H9 (cell line): ENCODE data around the gene MRPL55. TPM values are rescaled to one million over a fixed set of nuclear protein-coding genes. Genes with fewer than 3 reads are reported as not detected.

Source experiments
- DNase-seq: peaks from one replicate; pipeline ENCODE4 v3.0.0-alpha.2; 2017
- H2AFZ ChIP-seq: one replicate; pipeline ENCODE4 v1.6.1; 2013; ENCODE audit warnings: mild to moderate bottlenecking, low read length, control low read depth, moderate library complexity
- H2AK5ac ChIP-seq: 2 replicates; pipeline ENCODE4 v1.6.1; 2013; ENCODE audit warnings: low read length, control low read depth, mixed read lengths; ENCODE audit not compliant: insufficient read length
- H2BK120ac ChIP-seq: one replicate; pipeline ENCODE4 v1.6.1; 2013; ENCODE audit warnings: low read depth, mild to moderate bottlenecking, low read length, control low read depth, inconsistent platforms; ENCODE audit not compliant: poor library complexity, severe bottlenecking
- H2BK12ac ChIP-seq: 2 replicates; pipeline ENCODE4 v1.6.1; 2013; ENCODE audit warnings: low read length, control low read depth, mixed read lengths, low read depth; ENCODE audit not compliant: insufficient read length
- H2BK15ac ChIP-seq: 2 replicates; pipeline ENCODE4 v1.6.1; 2013; ENCODE audit warnings: low read depth, low read length, control low read depth
- H2BK20ac ChIP-seq: one replicate; pipeline ENCODE4 v1.6.1; 2013; ENCODE audit warnings: low read depth, mild to moderate bottlenecking, low read length, control low read depth, inconsistent platforms; ENCODE audit not compliant: poor library complexity, severe bottlenecking
- H2BK5ac ChIP-seq: 2 replicates; pipeline ENCODE4 v1.6.1; 2013; ENCODE audit warnings: low read length, control low read depth, mixed read lengths; ENCODE audit not compliant: insufficient read length
- H3K14ac ChIP-seq: 2 replicates; pipeline ENCODE4 v1.6.1; 2013; ENCODE audit warnings: low read length, control low read depth; ENCODE audit not compliant: insufficient read depth
- H3K18ac ChIP-seq: 2 replicates; pipeline ENCODE4 v1.6.1; 2013; ENCODE audit warnings: low read depth, mild to moderate bottlenecking, mixed read lengths, low read length, control low read depth; ENCODE audit not compliant: insufficient read length
- H3K23ac ChIP-seq: 2 replicates; pipeline ENCODE4 v1.6.1; 2013; ENCODE audit warnings: low read length, control low read depth, mixed read lengths, low read depth; ENCODE audit not compliant: insufficient read length
- H3K23me2 ChIP-seq: 2 replicates; pipeline ENCODE4 v1.6.1; 2013; ENCODE audit warnings: low read depth, mild to moderate bottlenecking, mixed read lengths, low read length, control low read depth; ENCODE audit not compliant: insufficient read length, poor library complexity, severe bottlenecking
- H3K27ac ChIP-seq: 2 replicates; pipeline ENCODE4 v1.5.1; 2013; ENCODE audit warnings: low read length, control low read depth, mixed read lengths, low read depth; ENCODE audit not compliant: insufficient read length
- H3K27me3 ChIP-seq: 2 replicates; pipeline ENCODE4 v1.6.1; 2013; ENCODE audit warnings: low read length, control low read depth, inconsistent platforms; ENCODE audit not compliant: insufficient read depth
- H3K4ac ChIP-seq: 2 replicates; pipeline ENCODE4 v1.6.1; 2013; ENCODE audit warnings: low read depth, mild to moderate bottlenecking, control low read depth, inconsistent platforms, low read length, moderate library complexity
- H3K4me1 ChIP-seq: 2 replicates; pipeline ENCODE4 v1.6.1; 2013; ENCODE audit warnings: low read length, control low read depth, inconsistent platforms; ENCODE audit not compliant: insufficient read depth
- H3K4me2 ChIP-seq: 2 replicates; pipeline ENCODE4 v1.6.1; 2013; ENCODE audit warnings: low read length, control low read depth, mixed read lengths; ENCODE audit not compliant: insufficient read length, insufficient read depth
- H3K56ac ChIP-seq: 2 replicates; pipeline ENCODE4 v1.6.1; 2013; ENCODE audit warnings: low read depth, mild to moderate bottlenecking, mixed read lengths, low read length, control low read depth; ENCODE audit not compliant: insufficient read length
- H3K79me1 ChIP-seq: 2 replicates; pipeline ENCODE4 v1.6.1; 2013; ENCODE audit warnings: low read depth, mild to moderate bottlenecking, moderate library complexity, low read length, control low read depth, inconsistent platforms; ENCODE audit not compliant: insufficient read depth, poor library complexity, severe bottlenecking
- H3K79me2 ChIP-seq: 2 replicates; pipeline ENCODE4 v1.6.1; 2013; ENCODE audit warnings: low read length, control low read depth, inconsistent platforms; ENCODE audit not compliant: insufficient read depth
- H3K9ac ChIP-seq: 2 replicates; pipeline ENCODE4 v1.6.1; 2013; ENCODE audit warnings: low read length, control low read depth, mixed read lengths; ENCODE audit not compliant: insufficient read length; ENCODE audit errors: extremely low read depth
- H3K9me3 ChIP-seq: one replicate; pipeline ENCODE4 v1.6.1; 2013; ENCODE audit warnings: low read depth, low read length, inconsistent platforms; ENCODE audit not compliant: control insufficient read depth
- H3T11ph ChIP-seq: one replicate; pipeline ENCODE4 v1.6.1; 2013; ENCODE audit warnings: mild to moderate bottlenecking, low read length, control low read depth, inconsistent platforms
- H4K20me1 ChIP-seq: one replicate; pipeline ENCODE4 v1.6.1; 2013; ENCODE audit not compliant: control insufficient read depth, insufficient read length, insufficient read depth
- H4K5ac ChIP-seq: 2 replicates; pipeline ENCODE4 v1.6.1; 2013; ENCODE audit warnings: low read depth, mild to moderate bottlenecking, mixed read lengths, low read length, control low read depth; ENCODE audit not compliant: insufficient read length
- H4K8ac ChIP-seq: replicated peaks from 2 replicates; pipeline ENCODE4 v1.6.1; 2013; ENCODE audit warnings: low read length, control low read depth, mixed read lengths, low read depth; ENCODE audit not compliant: insufficient read length
- H4K91ac ChIP-seq: 2 replicates; pipeline ENCODE4 v1.6.1; 2013; ENCODE audit warnings: low read depth, mild to moderate bottlenecking, moderate library complexity, mixed read lengths, low read length, control low read depth; ENCODE audit not compliant: insufficient read length
- H3K27ac Mint-ChIP-seq, 3 experiments: 2 replicates in 2 of 3; 3 replicates in 1 of 3; pipeline ENCODE4 v1.8.0; 2020 to 2021; ENCODE audit warnings: mixed read lengths in 3 of 3, mild to moderate bottlenecking in 1 of 3, moderate library complexity in 1 of 3
- H3K27me3 Mint-ChIP-seq: 2 replicates; pipeline ENCODE4 v1.8.0; 2021; ENCODE audit warnings: low read depth, mild to moderate bottlenecking, moderate library complexity, mixed read lengths
- H3K36me3 Mint-ChIP-seq, 3 experiments: 2 replicates in 2 of 3; 3 replicates in 1 of 3; pipeline ENCODE4 v1.8.0; 2020 to 2021; ENCODE audit warnings: low read depth in 3 of 3, mixed read lengths in 3 of 3; ENCODE audit not compliant: insufficient read depth in 1 of 3
- H3K4me1 Mint-ChIP-seq, 2 experiments: 2 replicates each; pipeline ENCODE4 v1.8.0; 2020; ENCODE audit warnings: mixed read lengths in 2 of 2
- H3K4me3 Mint-ChIP-seq, 2 experiments: 2 replicates in 1 of 2; 3 replicates in 1 of 2; pipeline ENCODE4 v1.8.0; 2020 to 2021; ENCODE audit warnings: mild to moderate bottlenecking in 2 of 2, mixed read lengths in 2 of 2, moderate library complexity in 1 of 2
- H3K9me3 Mint-ChIP-seq, 2 experiments: 2 replicates in 1 of 2; 3 replicates in 1 of 2; pipeline ENCODE4 v1.8.0; 2020; ENCODE audit warnings: mild to moderate bottlenecking in 2 of 2, mixed read lengths in 2 of 2, moderate library complexity in 1 of 2
- CTCF ChIP-seq: fragments of 200-600 bp; sonication (generic); conservative IDR thresholded peaks from 3 replicates; pipeline ENCODE4 v1.8.0; 2021; ENCODE audit warnings: antibody characterized with exemption, mild to moderate bottlenecking
- WGBS: extraction: QIAGEN DNeasy Blood & Tissue Kit; methylation state at CpG from one replicate; pipeline ENCODE4 v1.1.7; 2013; ENCODE audit warnings: missing lambda C conversion rate, low lambda C conversion rate, mixed read lengths; ENCODE audit not compliant: insufficient read length; ENCODE audit errors: extremely low coverage; 5-methylcytosine and 5-hydroxymethylcytosine counted together
- total RNA-seq: library from RNA; stranded (reverse); gene quantifications from 2 replicates; pipeline ENCODE4 v1.2.1, GENCODE V29; 2021

MRPL55 gene
- total RNA-seq, 1 experiment from 2014 or later, result 62.3 TPM

GRCh38 chr1:228081144-228081543 is 28.0 kb downstream of the MRPL55 start:
- Histone ChIP-seq H3K4ac (no peak overlapping the region), H3K27me3 (peaks cover 19% of the 10 kb centered on the region; the same call in 1 of the 2 replicates), H3K9ac (no peak overlapping the region), H3K9me3 (no peaks in the 10 kb centered on the region), H2BK5ac (no peak overlapping the region), H3K18ac (no peak overlapping the region), H2AK5ac (no peak overlapping the region), H2BK120ac (no peak overlapping the region), H2BK15ac (no peak overlapping the region), H3K56ac (no peak overlapping the region), H3K23ac (no peak overlapping the region), H4K20me1 (no peaks in the 10 kb centered on the region), H3K27ac (no peak overlapping the region), H4K5ac (no peak overlapping the region), H3K14ac (no peak overlapping the region), H3K4me2 (peak overlapping the region; percentile 16), H4K91ac (no peak overlapping the region), H3K4me1 (peaks cover 6% of the 10 kb centered on the region), H4K8ac (no peak overlapping the region), H3K23me2 (peaks cover 10% of the 10 kb centered on the region), H2AFZ (no peak overlapping the region), H3T11ph (no peak overlapping the region), H2BK20ac (no peak overlapping the region), H2BK12ac (no peak overlapping the region), H3K79me1 (peaks cover 14% of the 10 kb centered on the region), H3K79me2 (peaks cover 31% of the 10 kb centered on the region)
- no peak for TF ChIP-seq CTCF
- H3K9me3 Mint-ChIP-seq, result 0 out of 5 replicates have a peak, but pooled peaks cover 0 to 3% of the 10 kb centered on the region in 2 experiments
- no CpG with 5 or more reads among the region's 7 CpGs for WGBS
- H3K4me3 Mint-ChIP-seq, result peak overlapping the region; percentile 85 to 97
- H3K27ac Mint-ChIP-seq, result no peak overlapping the region
- H3K27me3 Mint-ChIP-seq, result peaks cover 48% of the 10 kb centered on the region
- DNase-seq, result no peak
- H3K36me3 Mint-ChIP-seq, result peaks cover 5 to 19% (median 10%) of the 10 kb centered on the region in 3 experiments
- peaks cover 42 to 50% of the 10 kb centered on the region in 2 experiments for H3K4me1 Mint-ChIP-seq
